ENCODE data around the gene GTF3C6. TPM values are rescaled to one million over a fixed set of nuclear protein-coding genes. Genes with fewer than 3 reads are reported as not detected.

Gene GTF3C6
- total and polyA plus RNA-seq, 10 of the 15 experiments (the other 5 are each of a cell fraction or from before 2014, with no cell fraction given), result 42.8 to 261 (median 116) TPM

DNA sequence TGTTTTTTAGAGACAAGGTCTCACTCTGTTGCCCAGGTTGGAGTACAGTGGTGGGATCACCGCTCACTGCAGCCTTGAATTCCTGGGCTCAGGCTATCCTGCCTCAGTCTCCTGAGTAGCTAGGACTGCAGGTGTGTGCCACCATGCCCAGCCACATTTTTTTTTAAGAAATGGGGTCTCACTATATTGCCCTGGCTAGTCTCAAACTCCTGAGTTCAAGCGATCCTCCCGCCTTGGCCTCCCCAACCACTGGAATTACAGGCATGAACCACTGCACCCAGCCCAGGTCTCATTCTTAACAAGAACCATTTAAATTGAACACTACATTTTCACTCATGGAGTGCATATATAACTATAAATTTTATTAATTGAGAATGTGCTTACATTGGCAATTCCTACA lies 43.8 kb downstream of the GTF3C6 start:
- SMC1A ChIA-PET (ENCODE audit: uncharacterized antibody, unreplicated experiment), result no interaction called here
- Histone ChIP-seq H3K9ac (ENCODE audit: control insufficient read depth, insufficient read depth, low read length) (no peak overlapping the region), H3K4me2 (ENCODE audit: control insufficient read depth, insufficient read depth) (no peak overlapping the region), H3K27me3 (replicated peaks in 1 of 2; ENCODE audit: control insufficient read depth in 2 of 2, insufficient read depth in 2 of 2, low read length in 1 of 2) (no peaks in the 10 kb centered on the region), H3K27ac (ENCODE audit: control insufficient read depth, insufficient read depth) (no peak overlapping the region), H4K20me1 (ENCODE audit: control insufficient read depth, insufficient read depth) (no peaks in the 10 kb centered on the region), H3K36me3 (ENCODE audit: control insufficient read depth in 2 of 2, insufficient read depth in 2 of 2, low read length in 1 of 2) (peaks cover 17 to 18% of the 10 kb centered on the region in 2 experiments), H3K4me3 (no peak overlapping the region), H2AFZ (ENCODE audit: control insufficient read depth, low read depth, low read length) (no peak overlapping the region), H3K79me2 (ENCODE audit: control insufficient read depth, insufficient read depth, low read length) (no peaks in the 10 kb centered on the region), H3K9me3 (replicated peaks; ENCODE audit: control insufficient read depth, insufficient read depth, low read length) (no peaks in the 10 kb centered on the region), H3K4me1 (ENCODE audit: control insufficient read depth, insufficient read depth, low read length) (no peaks in the 10 kb centered on the region)
- ATAC-seq (no peak), FAIRE-seq (no peak), DNase-seq (ENCODE audit: low read depth, low spot score) (no peak)
- WGBS (ENCODE audit: insufficient coverage, insufficient replicate concordance, low lambda C conversion rate, missing lambda C conversion rate), result 100% methylated on average over 3 of the region's 3 CpGs
- POLR2A ChIA-PET, result no interaction called here
- BruUV-seq (replicated peaks), result no TSS peak
- CTCF ChIA-PET, result interaction anchor here (1.0 to 1.7 kb wide), 2 partner anchors 9 to 20 kb away, joined by 3 to 10 read pairs; no protein-coding TSS in a partner anchor
- in situ Hi-C loops (cut with MboI) (no loop called here), intact Hi-C loops (cut with micrococcal nuclease; ENCODE audit: unreplicated experiment) (no loop called here)
- RAD21 ChIA-PET (ENCODE audit: unreplicated experiment), result no interaction called here
- no peak for TF ChIP-seq YBX1 (IDR thresholded peaks at IDR 0.05)
- TF ChIP-seq, protein P1, sequence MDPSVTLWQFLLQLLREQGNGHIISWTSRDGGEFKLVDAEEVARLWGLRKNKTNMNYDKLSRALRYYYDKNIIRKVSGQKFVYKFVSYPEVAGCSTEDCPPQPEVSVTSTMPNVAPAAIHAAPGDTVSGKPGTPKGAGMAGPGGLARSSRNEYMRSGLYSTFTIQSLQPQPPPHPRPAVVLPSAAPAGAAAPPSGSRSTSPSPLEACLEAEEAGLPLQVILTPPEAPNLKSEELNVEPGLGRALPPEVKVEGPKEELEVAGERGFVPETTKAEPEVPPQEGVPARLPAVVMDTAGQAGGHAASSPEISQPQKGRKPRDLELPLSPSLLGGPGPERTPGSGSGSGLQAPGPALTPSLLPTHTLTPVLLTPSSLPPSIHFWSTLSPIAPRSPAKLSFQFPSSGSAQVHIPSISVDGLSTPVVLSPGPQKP (IDR thresholded peaks at IDR 0.05; ENCODE audit: low read depth, low read length), result no peak
- no peak for TF ChIP-seq ATF2 (IDR thresholded peaks at IDR 0.05; ENCODE audit: low read length)

All from GM12878 (cell line).